Measurements from ENCODE around the gene MAML2. TPM values are rescaled to one million over a fixed set of nuclear protein-coding genes. Genes with fewer than 3 reads are reported as not detected.

MAML2 gene
- polyA plus RNA-seq, 3 donors: 0.57 to 7.6 (median 1.2) TPM

DNA sequence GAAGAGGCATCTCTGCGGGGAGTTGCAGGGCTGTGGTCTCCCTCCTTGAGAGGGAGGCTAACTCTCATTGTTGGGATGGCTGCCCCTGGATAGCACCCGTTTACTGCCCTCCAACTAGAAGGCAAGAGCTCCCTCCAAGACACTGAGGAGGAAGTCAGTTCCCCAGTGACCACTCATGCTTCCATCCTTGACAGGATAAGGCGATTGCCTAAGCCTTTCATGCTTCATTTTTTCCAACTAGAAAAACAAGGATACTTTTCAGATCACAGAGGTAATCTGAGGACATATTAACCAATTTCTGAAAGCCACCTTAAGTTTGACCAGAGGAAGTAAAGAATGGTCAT, 186.6 kb downstream of the MAML2 start:
- Histone ChIP-seq H3K9ac (ENCODE audit: insufficient read depth, low read length, poor library complexity, severe bottlenecking) (peak overlapping the region; percentile 51), H4K20me1 (ENCODE audit: insufficient read depth, low read length) (peaks cover 9% of the 10 kb centered on the region), H3K4me3 (replicated peaks in 1 of 3; ENCODE audit: low read depth in 2 of 3, low read length in 3 of 3) (peak overlapping the region in 1 of 3 experiments; percentile 27), H3K36me3 (replicated peaks in 1 of 2; ENCODE audit: control insufficient read depth in 1 of 2, insufficient read depth in 2 of 2, low read length in 2 of 2) (no peaks in the 10 kb centered on the region), H3K4me2 (replicated peaks; ENCODE audit: extremely low read depth, low read length, poor library complexity, severe bottlenecking) (peak overlapping the region; percentile 50), H3K27ac (ENCODE audit: low read depth in 1 of 2, low read length in 2 of 2) (peak overlapping the region; percentile 53 to 89), H3K27me3 (ENCODE audit: control insufficient read depth in 2 of 2, insufficient read depth in 2 of 2, low read length in 2 of 2) (no peaks in the 10 kb centered on the region), H3K9me3 (replicated peaks in 1 of 2; ENCODE audit: control insufficient read depth in 1 of 2, insufficient read depth in 1 of 2, low read length in 2 of 2) (no peaks in the 10 kb centered on the region), H3K4me1 (ENCODE audit: control insufficient read depth in 1 of 2, insufficient read depth in 2 of 2, low read length in 2 of 2) (peaks cover 23 to 32% of the 10 kb centered on the region in 2 donors), H2AFZ (ENCODE audit: insufficient read depth, low read depth, low read length, poor library complexity, severe bottlenecking) (peak overlapping the region; percentile 25), H3K79me2 (ENCODE audit: insufficient read depth, low read length) (no peaks in the 10 kb centered on the region)
- Mint-ChIP-seq H3K27ac (peak overlapping the region; percentile 94 to 99 (median 97)), H3K4me3 (peak overlapping the region; percentile 53 to 72), H3K36me3 (peaks cover 3% of the 10 kb centered on the region in 2 donors), H3K9me3 (no peaks in the 10 kb centered on the region), H3K4me1 (peaks cover 29% of the 10 kb centered on the region), H3K27me3 (ENCODE audit: low read depth in 3 of 3) (peaks cover 0 to 3% (median 0%) of the 10 kb centered on the region in 3 donors)
- no CpG with 5 or more reads among the region's 3 CpGs for WGBS (ENCODE audit: insufficient coverage)
- TF ChIP-seq, protein P1, sequence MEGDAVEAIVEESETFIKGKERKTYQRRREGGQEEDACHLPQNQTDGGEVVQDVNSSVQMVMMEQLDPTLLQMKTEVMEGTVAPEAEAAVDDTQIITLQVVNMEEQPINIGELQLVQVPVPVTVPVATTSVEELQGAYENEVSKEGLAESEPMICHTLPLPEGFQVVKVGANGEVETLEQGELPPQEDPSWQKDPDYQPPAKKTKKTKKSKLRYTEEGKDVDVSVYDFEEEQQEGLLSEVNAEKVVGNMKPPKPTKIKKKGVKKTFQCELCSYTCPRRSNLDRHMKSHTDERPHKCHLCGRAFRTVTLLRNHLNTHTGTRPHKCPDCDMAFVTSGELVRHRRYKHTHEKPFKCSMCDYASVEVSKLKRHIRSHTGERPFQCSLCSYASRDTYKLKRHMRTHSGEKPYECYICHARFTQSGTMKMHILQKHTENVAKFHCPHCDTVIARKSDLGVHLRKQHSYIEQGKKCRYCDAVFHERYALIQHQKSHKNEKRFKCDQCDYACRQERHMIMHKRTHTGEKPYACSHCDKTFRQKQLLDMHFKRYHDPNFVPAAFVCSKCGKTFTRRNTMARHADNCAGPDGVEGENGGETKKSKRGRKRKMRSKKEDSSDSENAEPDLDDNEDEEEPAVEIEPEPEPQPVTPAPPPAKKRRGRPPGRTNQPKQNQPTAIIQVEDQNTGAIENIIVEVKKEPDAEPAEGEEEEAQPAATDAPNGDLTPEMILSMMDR (IDR thresholded peaks at IDR 0.05): no peak
- intact Hi-C loops (cut with micrococcal nuclease): no loop called here
- DNase-seq: no peak

DNA sequence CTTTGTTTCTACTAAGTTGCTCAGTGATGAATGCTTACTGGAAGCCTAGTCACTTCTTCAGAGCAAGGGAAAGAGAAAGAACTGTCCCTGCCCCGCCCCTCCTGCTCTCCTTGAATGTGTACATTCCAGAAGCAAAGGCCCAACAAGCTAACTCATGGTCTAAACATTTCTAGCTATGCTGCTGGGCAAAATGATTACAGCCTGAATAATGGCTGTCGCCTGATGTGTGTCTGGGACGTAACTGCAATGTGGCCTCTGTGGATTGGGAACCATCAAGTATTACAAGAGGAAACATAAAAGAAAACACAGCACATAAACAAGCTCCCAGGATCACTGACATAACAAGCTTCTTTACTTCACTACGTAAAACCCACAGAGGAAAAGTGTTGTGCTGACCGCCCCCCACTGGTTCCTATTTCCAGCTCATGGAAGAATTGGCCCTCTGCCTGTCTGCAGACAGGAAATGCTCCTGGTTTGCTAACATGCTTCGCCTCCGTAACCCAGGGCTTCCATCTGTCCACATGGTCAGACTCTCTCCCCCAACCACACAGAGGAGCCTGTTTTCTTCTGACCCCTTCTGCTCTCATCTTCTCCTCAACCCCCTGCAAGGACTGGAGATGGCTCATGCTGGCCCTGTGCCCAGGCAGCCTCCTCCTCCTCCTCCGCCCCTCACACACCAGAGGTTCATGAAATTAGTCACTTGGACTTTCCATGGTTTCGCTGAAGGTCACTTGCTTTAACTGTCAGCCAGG, 187.2 kb downstream of the MAML2 start:
- H4K20me1 ChIP-seq (ENCODE audit: insufficient read depth, low read length): peaks cover 10% of the 10 kb centered on the region
- peak overlapping the region; percentile 50 for H3K4me2 ChIP-seq (replicated peaks; ENCODE audit: extremely low read depth, low read length, poor library complexity, severe bottlenecking)
- intact Hi-C loops (cut with micrococcal nuclease): no loop called here
- TF ChIP-seq, protein P1 (IDR thresholded peaks at IDR 0.05): no peak
- 21% methylated on average over 6 of the region's 9 CpGs for WGBS (ENCODE audit: insufficient coverage)
- peak overlapping the region in 1 of 3 experiments; percentile 27 for H3K4me3 ChIP-seq (replicated peaks in 1 of 3; ENCODE audit: low read depth in 2 of 3, low read length in 3 of 3)
- H3K9ac ChIP-seq (ENCODE audit: insufficient read depth, low read length, poor library complexity, severe bottlenecking): peak overlapping the region; percentile 51
- peaks cover 23 to 32% of the 10 kb centered on the region in 2 donors for H3K4me1 ChIP-seq (ENCODE audit: control insufficient read depth in 1 of 2, insufficient read depth in 2 of 2, low read length in 2 of 2)
- DNase-seq: peak; percentile 83 to 97 (median 88)
- H3K27ac Mint-ChIP-seq: peak overlapping the region; percentile 94 to 99 (median 97)
- no peaks in the 10 kb centered on the region for H3K9me3 Mint-ChIP-seq
- peaks cover 29% of the 10 kb centered on the region for H3K4me1 Mint-ChIP-seq
- peak overlapping the region; percentile 53 to 72 for H3K4me3 Mint-ChIP-seq
- no peaks in the 10 kb centered on the region for H3K79me2 ChIP-seq (ENCODE audit: insufficient read depth, low read length)
- peak overlapping the region; percentile 53 to 89 for H3K27ac ChIP-seq (ENCODE audit: low read depth in 1 of 2, low read length in 2 of 2)
- peaks cover 3% of the 10 kb centered on the region in 2 donors for H3K36me3 Mint-ChIP-seq
- H3K27me3 ChIP-seq (ENCODE audit: control insufficient read depth in 2 of 2, insufficient read depth in 2 of 2, low read length in 2 of 2): no peaks in the 10 kb centered on the region
- peak overlapping the region; percentile 25 for H2AFZ ChIP-seq (ENCODE audit: insufficient read depth, low read depth, low read length, poor library complexity, severe bottlenecking)
- H3K36me3 ChIP-seq (replicated peaks in 1 of 2; ENCODE audit: control insufficient read depth in 1 of 2, insufficient read depth in 2 of 2, low read length in 2 of 2): no peaks in the 10 kb centered on the region
- H3K9me3 ChIP-seq (replicated peaks in 1 of 2; ENCODE audit: control insufficient read depth in 1 of 2, insufficient read depth in 1 of 2, low read length in 2 of 2): no peaks in the 10 kb centered on the region
- peaks cover 0 to 3% (median 0%) of the 10 kb centered on the region in 3 donors for H3K27me3 Mint-ChIP-seq (ENCODE audit: low read depth in 3 of 3)
